Liver (tissue), 9 donors: ENCODE measurements around the gene CCDC69. TPM values are rescaled to one million over a fixed set of nuclear protein-coding genes. Genes with fewer than 3 reads are reported as not detected.
"Not testable (repeated sequence)": the region's sequence is repeated elsewhere in the genome, so short reads cannot be mapped to it uniquely, and the experiment has no call there.

ENCODE experiments used
- DNase-seq: peaks from one replicate; pipeline ENCODE4 v3.0.0-alpha.2; 2017; ENCODE audit warnings: low spot score
- H3K27ac ChIP-seq, 2 donors: one replicate each; pipeline ENCODE4 v1.7.0; 2013; ENCODE audit warnings: inconsistent platforms in 2 of 2, low read length in 2 of 2, control low read depth in 1 of 2, low read depth in 1 of 2, mild to moderate bottlenecking in 1 of 2
- H3K27me3 ChIP-seq, 4 donors: one replicate each; pipeline versions ENCODE4 v1.6.1 to v1.7.0; 2013; ENCODE audit warnings: low read length in 3 of 4, inconsistent platforms in 1 of 4, mild to moderate bottlenecking in 1 of 4, moderate library complexity in 1 of 4; ENCODE audit not compliant: control insufficient read depth in 4 of 4, insufficient read depth in 4 of 4
- H3K36me3 ChIP-seq, 4 donors: one replicate each; pipeline versions ENCODE4 v1.6.1 to v1.7.0; 2013; ENCODE audit warnings: low read length in 3 of 4, mild to moderate bottlenecking in 3 of 4, low read depth in 1 of 4, moderate library complexity in 1 of 4; ENCODE audit not compliant: control insufficient read depth in 4 of 4, insufficient read depth in 3 of 4
- H3K4me1 ChIP-seq, 4 donors: one replicate each; pipeline versions ENCODE4 v1.6.1 to v1.7.0; 2013; ENCODE audit warnings: low read length in 3 of 4, mild to moderate bottlenecking in 3 of 4, moderate library complexity in 1 of 4; ENCODE audit not compliant: control insufficient read depth in 4 of 4, insufficient read depth in 4 of 4
- H3K4me3 ChIP-seq, 3 donors: one replicate each; pipeline versions ENCODE4 v1.6.1 to v1.7.0; 2013; ENCODE audit warnings: low read length in 3 of 3, control low read depth in 1 of 3, low read depth in 1 of 3, mild to moderate bottlenecking in 1 of 3
- H3K9ac ChIP-seq, 2 donors: one replicate each; pipeline ENCODE4 v1.7.0; 2013; ENCODE audit warnings: low read length in 2 of 2, mild to moderate bottlenecking in 2 of 2, moderate library complexity in 2 of 2, control low read depth in 1 of 2, low read depth in 1 of 2
- H3K9me3 ChIP-seq, 4 donors: one replicate each; pipeline versions ENCODE4 v1.6.1 to v1.7.0; 2013; ENCODE audit warnings: low read length in 3 of 4; ENCODE audit not compliant: control insufficient read depth in 4 of 4
- CTCF ChIP-seq: fragments of 150-350 bp; IDR thresholded peaks from 2 replicates; pipeline ENCODE4 v1.5.1; 2017; ENCODE audit warnings: improper control_type of control experiment, low read depth, low read length; ENCODE audit not compliant: missing input control
- FOXA1 ChIP-seq: IDR thresholded peaks from 2 replicates; pipeline ENCODE4 v1.6.1; 2016; ENCODE audit warnings: antibody characterized with exemption
- FOXA2 ChIP-seq: IDR thresholded peaks from 2 replicates; pipeline ENCODE4 v1.6.1; 2016; ENCODE audit warnings: antibody characterized with exemption
- GABPA ChIP-seq, 2 donors: IDR thresholded peaks in 1 of 2; conservative IDR thresholded peaks in 1 of 2; 2 replicates each; pipeline ENCODE4 v1.6.1; 2016; ENCODE audit warnings: antibody characterized with exemption in 2 of 2, mild to moderate bottlenecking in 1 of 2, moderate library complexity in 1 of 2
- JUND ChIP-seq, 2 donors: IDR thresholded peaks; 2 replicates each; pipeline ENCODE4 v1.6.1; 2016; ENCODE audit warnings: antibody characterized with exemption in 2 of 2
- NR2F2 ChIP-seq: IDR thresholded peaks from 2 replicates; pipeline ENCODE4 v1.6.1; 2016; ENCODE audit warnings: antibody characterized with exemption
- RAD21 ChIP-seq, 2 donors: IDR thresholded peaks; 2 replicates each; pipeline ENCODE4 v1.6.1; 2016; ENCODE audit warnings: antibody characterized with exemption in 2 of 2, mild to moderate bottlenecking in 2 of 2
- SP1 ChIP-seq: IDR thresholded peaks from 2 replicates; pipeline ENCODE4 v1.6.1; 2018; ENCODE audit warnings: antibody characterized with exemption, mild to moderate bottlenecking
- TAF1 ChIP-seq: conservative IDR thresholded peaks from 2 replicates; pipeline ENCODE4 v1.6.1; 2016; ENCODE audit warnings: antibody characterized with exemption, mild to moderate bottlenecking
- WGBS: extraction: QIAGEN DNeasy Blood & Tissue Kit; methylation state at CpG from one replicate; pipeline ENCODE4 v1.1.7; 2013; 5-methylcytosine and 5-hydroxymethylcytosine counted together
- polyA plus RNA-seq, 2 donors: library from polyadenylated mRNA; stranded (reverse) in 1 of 2; unstranded in 1 of 2; fragments of 200-250 nt in 1 of 2; fragments of >200 nt in 1 of 2; fragmentation: Nextera tagmentation in 1 of 2; extraction: Ambion mirVana in 1 of 2; gene quantifications; one replicate each; pipeline versions ENCODE4 v1.2.1 to v1.2.3, GENCODE V29; 2013 to 2015
- total RNA-seq, 2 donors: library from RNA; depleted of rRNA; stranded (reverse); fragments of >200 nt; gene quantifications; one replicate each; pipeline ENCODE4 v1.2.3, GENCODE V29; 2014
- TF ChIP-seq, protein P1 (sequence below): IDR thresholded peaks from 2 replicates; pipeline ENCODE4 v1.6.1; 2016; ENCODE audit warnings: antibody characterized with exemption
- donor health status: healthy.
- donor health status: healthy.
- donor health status: healthy.
- donor health status: healthy.
- donor health status: healthy.

The CCDC69 gene
- total and polyA plus RNA-seq, 4 donors: 11.9 to 28.6 (median 18.0) TPM

DNA sequence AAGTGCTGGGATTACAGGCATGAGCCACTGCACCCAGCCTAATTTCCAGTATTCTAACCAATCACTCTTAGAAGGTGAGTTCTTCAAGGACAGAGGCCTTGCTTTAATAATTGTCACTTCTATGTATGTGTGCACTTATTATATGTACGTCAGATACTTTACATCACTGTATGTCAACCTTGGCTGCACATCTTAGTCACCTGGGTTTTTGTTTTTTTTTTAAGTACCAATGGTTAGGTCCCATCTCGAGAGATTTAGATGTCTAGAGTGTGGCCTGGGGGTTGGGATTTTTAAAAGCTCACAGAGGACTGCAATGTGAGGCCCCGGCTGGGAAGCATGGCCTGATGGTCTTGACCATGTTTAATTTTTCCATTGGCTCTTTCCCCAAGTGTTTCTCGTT is 19.2 kb upstream of the CCDC69 start:
- H3K4me3 ChIP-seq: no peak overlapping the region
- no peak overlapping the region for H3K9ac ChIP-seq
- 93% methylated on average over 4 of the region's 4 CpGs for WGBS
- H3K36me3 ChIP-seq: no peaks in the 10 kb centered on the region
- TF ChIP-seq SP1: no peak
- TF ChIP-seq NR2F2: no peak
- no peak for TF ChIP-seq CTCF
- no peak for TF ChIP-seq TAF1
- no peak for TF ChIP-seq FOXA2
- no peak for TF ChIP-seq JUND (IDR thresholded peaks at IDR 0.05)
- no peak for TF ChIP-seq GABPA (IDR thresholded peaks at IDR 0.05 in 1 of 2, conservative IDR thresholded peaks at IDR 0.05 in 1 of 2)
- TF ChIP-seq, protein P1, sequence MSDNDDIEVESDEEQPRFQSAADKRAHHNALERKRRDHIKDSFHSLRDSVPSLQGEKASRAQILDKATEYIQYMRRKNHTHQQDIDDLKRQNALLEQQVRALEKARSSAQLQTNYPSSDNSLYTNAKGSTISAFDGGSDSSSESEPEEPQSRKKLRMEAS: no peak
- no peaks in the 10 kb centered on the region for H3K9me3 ChIP-seq
- no peak overlapping the region for H3K27ac ChIP-seq
- H3K4me1 ChIP-seq: no peaks in the 10 kb centered on the region
- H3K27me3 ChIP-seq: no peaks in the 10 kb centered on the region
- no peak for DNase-seq

DNA sequence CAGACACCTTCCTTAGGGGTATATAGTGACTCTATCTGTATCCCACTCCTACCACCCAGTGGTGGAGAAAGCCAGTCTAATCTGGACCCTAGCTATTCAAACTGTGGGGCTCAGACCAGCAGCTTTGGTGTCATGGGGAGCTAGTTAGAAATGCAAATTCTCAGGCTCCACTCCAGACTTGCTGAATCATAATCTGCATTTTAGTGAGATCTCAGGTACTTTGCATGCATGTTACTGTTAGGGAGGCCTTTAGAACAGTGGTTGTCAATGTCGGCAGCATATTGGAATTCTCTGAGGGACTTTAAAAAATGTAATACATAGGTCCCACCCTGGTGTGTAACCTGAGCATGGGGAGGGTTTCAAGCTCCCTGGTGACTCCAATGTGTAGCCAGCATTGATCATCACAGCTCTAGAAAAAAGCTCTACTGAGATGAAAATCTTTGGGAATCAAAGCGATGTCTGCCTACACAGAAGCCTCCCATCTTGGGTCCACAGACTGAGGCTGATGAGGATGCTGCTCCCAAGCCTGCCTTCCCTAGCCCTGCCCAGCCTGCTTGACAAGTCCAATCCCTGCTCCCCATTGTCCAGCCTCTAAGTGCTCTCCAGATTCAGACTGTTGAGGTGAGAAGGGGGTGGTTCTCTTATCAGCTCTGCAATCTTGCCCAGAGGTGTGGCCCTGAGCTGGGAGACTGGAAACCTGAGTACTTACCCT is 17.2 kb upstream of the CCDC69 start:
- Histone ChIP-seq H3K4me3 (no peak overlapping the region), H3K27ac (no peak overlapping the region), H3K9me3 (no peaks in the 10 kb centered on the region), H3K36me3 (no peaks in the 10 kb centered on the region), H3K27me3 (no peaks in the 10 kb centered on the region), H3K9ac (no peak overlapping the region), H3K4me1 (no peaks in the 10 kb centered on the region)
- WGBS: 88% methylated on average over 2 of the region's 2 CpGs
- TF ChIP-seq FOXA1: no peak
- no peak for DNase-seq

DNA sequence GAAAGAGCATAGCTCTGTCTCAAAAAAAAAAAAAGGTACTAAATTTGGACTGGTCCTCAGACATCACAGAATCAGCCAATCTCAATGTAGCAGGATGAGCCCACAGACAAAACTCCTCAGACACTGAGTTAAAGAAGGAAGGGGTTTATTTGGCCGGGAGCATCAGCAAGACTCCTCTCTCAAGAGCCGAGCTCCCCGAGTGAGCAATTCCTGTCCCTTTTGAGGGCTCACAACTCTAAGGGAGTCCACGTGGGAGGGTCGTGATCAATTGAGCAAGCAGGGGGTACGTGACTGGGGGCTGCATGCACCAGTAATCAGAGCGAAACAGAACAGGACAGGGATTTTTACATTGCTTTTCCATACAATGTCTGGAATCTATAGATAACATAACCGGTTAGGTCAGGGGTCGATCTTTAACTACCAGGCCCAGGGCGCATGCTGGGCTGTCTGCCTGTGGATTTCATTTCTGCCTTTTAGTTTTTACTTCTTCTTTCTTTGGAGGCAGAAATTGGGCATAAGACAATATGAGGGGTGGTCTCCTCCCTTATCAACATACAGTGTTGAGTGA is 16.5 kb upstream of the CCDC69 start:
- not testable (repeated sequence) for H3K4me3 ChIP-seq, H3K9me3 ChIP-seq, DNase-seq, H3K9ac ChIP-seq, H3K27me3 ChIP-seq, H3K4me1 ChIP-seq, H3K27ac ChIP-seq, H3K36me3 ChIP-seq
- 93% methylated on average over 10 of the region's 10 CpGs for WGBS

DNA sequence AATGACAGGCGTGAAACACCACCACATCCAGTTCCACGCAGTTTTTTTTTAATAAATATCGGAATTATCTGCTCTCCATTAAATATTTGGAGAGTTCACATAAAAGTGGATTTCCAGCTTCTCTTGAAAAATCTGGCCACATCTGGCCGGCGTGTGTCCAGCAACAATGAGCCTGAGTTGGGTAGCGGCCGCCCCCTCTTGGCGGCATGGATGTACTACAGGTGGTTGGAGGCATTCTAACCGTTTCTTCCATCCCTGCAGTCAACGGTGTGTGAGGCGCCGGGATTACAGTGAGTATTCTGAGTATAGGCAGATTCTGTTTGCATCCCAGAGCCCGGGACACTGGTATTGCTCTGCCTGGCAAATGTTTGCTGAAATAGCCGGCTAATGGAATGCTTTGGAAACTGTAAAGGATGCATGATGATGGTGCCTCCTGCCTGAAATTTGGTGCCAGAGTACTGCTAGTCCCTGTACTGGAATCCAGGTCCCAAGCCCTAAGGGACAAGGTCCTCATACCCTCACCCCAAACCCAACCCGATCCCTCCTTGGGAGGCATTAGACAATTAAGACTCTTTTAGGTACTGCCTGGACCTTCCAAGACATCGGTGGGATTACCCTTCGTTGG is 15.5 kb upstream of the CCDC69 start:
- peak; percentile 86 for DNase-seq
- H3K9ac ChIP-seq: no peak overlapping the region
- peaks cover 4 to 11% (median 7%) of the 10 kb centered on the region in 4 donors for H3K4me1 ChIP-seq
- 86% methylated on average over 17 of the region's 17 CpGs for WGBS
- no peaks in the 10 kb centered on the region for H3K27me3 ChIP-seq
- H3K4me3 ChIP-seq: no peak overlapping the region
- no peaks in the 10 kb centered on the region for H3K9me3 ChIP-seq
- TF ChIP-seq NR2F2: no peak
- TF ChIP-seq CTCF: peak; percentile 49
- TF ChIP-seq RAD21 (IDR thresholded peaks at IDR 0.05): peak in 1 of 2 donors; percentile 94
- no peak for TF ChIP-seq TAF1
- H3K36me3 ChIP-seq: no peaks in the 10 kb centered on the region
- H3K27ac ChIP-seq: no peak overlapping the region
